PC-9 (cell line): ENCODE results near the gene ACACB.

ENCODE experiments used
- CTCF ChIP-seq: fragments of 200-600 bp; sonication (generic); conservative IDR thresholded peaks from 2 replicates; pipeline ENCODE4 v1.6.1; 2017; ENCODE audit warnings: mixed run types, antibody characterized with exemption, mild to moderate bottlenecking, moderate library complexity
- EZH2 ChIP-seq: fragments of 200-600 bp; sonication (generic); IDR thresholded peaks from 2 replicates; pipeline ENCODE4 v1.8.0; 2017; ENCODE audit warnings: antibody characterized with exemption, low read depth

DNA sequence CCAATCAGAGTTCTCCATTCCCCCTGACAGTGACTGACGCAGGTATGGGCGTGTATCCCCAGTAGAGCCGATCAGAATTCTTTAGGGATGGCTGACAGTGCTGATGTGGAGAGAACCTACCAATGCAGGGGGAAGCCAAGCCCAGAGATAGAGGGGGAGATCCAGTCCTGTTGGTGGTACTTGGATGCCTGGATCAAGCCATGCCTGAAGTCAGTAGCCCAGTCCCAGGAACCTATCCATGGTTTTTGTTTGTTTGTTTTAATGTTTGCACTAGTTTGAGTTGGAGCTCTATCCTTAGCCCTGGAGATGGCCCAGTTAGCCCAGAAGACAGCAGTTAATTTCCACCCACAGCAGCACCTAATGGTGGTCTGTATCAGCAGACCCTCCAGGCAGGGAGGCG, 152.5 kb downstream of the ACACB start:
- TF ChIP-seq CTCF (no peak), EZH2 (no peak)
